ENCODE results near the gene CLEC1A. TPM values are rescaled to one million over a fixed set of nuclear protein-coding genes. Genes with fewer than 3 reads are reported as not detected.

The CLEC1A gene
- polyA plus RNA-seq (2013, experiment 1 of 4) = not detected
- 0.18 TPM for polyA plus RNA-seq (2013, experiment 2 of 4)
- not detected for polyA plus RNA-seq (2013, experiment 3 of 4)
- 0.24 TPM for polyA plus RNA-seq (2013, experiment 4 of 4)

GRCh38 chr12:10098791-10099190, at the start of gene CLEC1A:
TSS of gene CLEC1A (minus strand) at chr12:10098985. CDS start at chr12:10098922, 63 bp downstream.
- H3K4me3 ChIP-seq (ENCODE audit: insufficient read depth, low read depth, low read length) = no peak within 1 kb of the TSS
- H3K9me3 ChIP-seq (ENCODE audit: control insufficient read depth, low read length) = no peaks in the 10 kb centered on the region
- no peaks in the 10 kb centered on the region for H3K27me3 ChIP-seq (ENCODE audit: control insufficient read depth, insufficient read depth, low read length, poor library complexity, severe bottlenecking)
- 40 to 46% methylated on average over 10 of the region's 10 CpGs for WGBS, 2 experiments
- no peaks in the 10 kb centered on the region for H3K36me3 ChIP-seq (ENCODE audit: control insufficient read depth, insufficient read depth, low read length)
- peaks cover 6% of the 10 kb centered on the region for H3K4me1 ChIP-seq (ENCODE audit: control insufficient read depth, insufficient read depth, low read length)
- H3K27ac ChIP-seq (ENCODE audit: insufficient read depth, low read depth, low read length, poor library complexity, severe bottlenecking) = no peak within 1 kb of the TSS

GRCh38 chr12:10147714-10148403, 49.1 kb upstream of the CLEC1A start:
- Histone ChIP-seq H3K4me1 (ENCODE audit: control insufficient read depth, insufficient read depth, low read length) (no peaks in the 10 kb centered on the region), H3K9me3 (ENCODE audit: control insufficient read depth, low read length) (no peaks in the 10 kb centered on the region), H3K27ac (ENCODE audit: insufficient read depth, low read depth, low read length, poor library complexity, severe bottlenecking) (no peak overlapping the region), H3K27me3 (ENCODE audit: control insufficient read depth, insufficient read depth, low read length, poor library complexity, severe bottlenecking) (no peaks in the 10 kb centered on the region), H3K36me3 (ENCODE audit: control insufficient read depth, insufficient read depth, low read length) (no peaks in the 10 kb centered on the region), H3K4me3 (ENCODE audit: insufficient read depth, low read depth, low read length) (no peak overlapping the region)
- 89 to 94% methylated on average over 3 to 5 of the region's 5 CpGs for WGBS, 2 experiments

- Histone ChIP-seq H3K27me3 (ENCODE audit: control insufficient read depth, insufficient read depth, low read length, poor library complexity, severe bottlenecking) (no peaks in the 10 kb centered on the region), H3K9me3 (ENCODE audit: control insufficient read depth, low read length) (no peaks in the 10 kb centered on the region), H3K4me1 (ENCODE audit: control insufficient read depth, insufficient read depth, low read length) (no peaks in the 10 kb centered on the region), H3K4me3 (ENCODE audit: insufficient read depth, low read depth, low read length) (no peak overlapping the region), H3K36me3 (ENCODE audit: control insufficient read depth, insufficient read depth, low read length) (no peaks in the 10 kb centered on the region), H3K27ac (ENCODE audit: insufficient read depth, low read depth, low read length, poor library complexity, severe bottlenecking) (no peak overlapping the region)
- WGBS, 2 experiments = 0% methylated on average over 1 of the region's 1 CpG
Measured at GRCh38 chr12:10142976-10143589, 44.3 kb upstream of the CLEC1A start.

- 20 to 22% methylated on average over 2 of the region's 2 CpGs for WGBS, 2 experiments
- H3K4me3 ChIP-seq (ENCODE audit: insufficient read depth, low read depth, low read length) = no peak overlapping the region
Measured at GRCh38 chr12:10140001-10140400, 41.2 kb upstream of the CLEC1A start.

GRCh38 chr12:10136637-10137205, 37.9 kb upstream of the CLEC1A start:
- no peaks in the 10 kb centered on the region for H3K9me3 ChIP-seq (ENCODE audit: control insufficient read depth, low read length)
- H3K27me3 ChIP-seq (ENCODE audit: control insufficient read depth, insufficient read depth, low read length, poor library complexity, severe bottlenecking) = no peaks in the 10 kb centered on the region
- no peaks in the 10 kb centered on the region for H3K36me3 ChIP-seq (ENCODE audit: control insufficient read depth, insufficient read depth, low read length)
- no peak overlapping the region for H3K4me3 ChIP-seq (ENCODE audit: insufficient read depth, low read depth, low read length)
- H3K4me1 ChIP-seq (ENCODE audit: control insufficient read depth, insufficient read depth, low read length) = no peaks in the 10 kb centered on the region
- no peak overlapping the region for H3K27ac ChIP-seq (ENCODE audit: insufficient read depth, low read depth, low read length, poor library complexity, severe bottlenecking)
- 92 to 94% methylated on average over 13 of the region's 13 CpGs for WGBS, 2 experiments

More at GRCh38 chr12:10140001-10140400, 41.2 kb upstream of the CLEC1A start:
- H3K27ac ChIP-seq (ENCODE audit: insufficient read depth, low read depth, low read length, poor library complexity, severe bottlenecking) = no peak overlapping the region
- H3K27me3 ChIP-seq (ENCODE audit: control insufficient read depth, insufficient read depth, low read length, poor library complexity, severe bottlenecking) = no peaks in the 10 kb centered on the region
- H3K36me3 ChIP-seq (ENCODE audit: control insufficient read depth, insufficient read depth, low read length) = no peaks in the 10 kb centered on the region
- no peaks in the 10 kb centered on the region for H3K9me3 ChIP-seq (ENCODE audit: control insufficient read depth, low read length)
- no peaks in the 10 kb centered on the region for H3K4me1 ChIP-seq (ENCODE audit: control insufficient read depth, insufficient read depth, low read length)

- WGBS, 2 experiments = 91 to 92% methylated on average over 4 of the region's 4 CpGs
- Histone ChIP-seq H3K27ac (ENCODE audit: insufficient read depth, low read depth, low read length, poor library complexity, severe bottlenecking) (no peak overlapping the region), H3K4me1 (ENCODE audit: control insufficient read depth, insufficient read depth, low read length) (no peaks in the 10 kb centered on the region), H3K9me3 (ENCODE audit: control insufficient read depth, low read length) (no peaks in the 10 kb centered on the region), H3K27me3 (ENCODE audit: control insufficient read depth, insufficient read depth, low read length, poor library complexity, severe bottlenecking) (no peaks in the 10 kb centered on the region), H3K36me3 (ENCODE audit: control insufficient read depth, insufficient read depth, low read length) (no peaks in the 10 kb centered on the region), H3K4me3 (ENCODE audit: insufficient read depth, low read depth, low read length) (no peak overlapping the region)
Measured at GRCh38 chr12:10135126-10135525, 36.3 kb upstream of the CLEC1A start.

GRCh38 chr12:10132850-10133370, 34.1 kb upstream of the CLEC1A start:
- Histone ChIP-seq H3K4me1 (ENCODE audit: control insufficient read depth, insufficient read depth, low read length) (no peaks in the 10 kb centered on the region), H3K27me3 (ENCODE audit: control insufficient read depth, insufficient read depth, low read length, poor library complexity, severe bottlenecking) (no peaks in the 10 kb centered on the region), H3K4me3 (ENCODE audit: insufficient read depth, low read depth, low read length) (no peak overlapping the region), H3K27ac (ENCODE audit: insufficient read depth, low read depth, low read length, poor library complexity, severe bottlenecking) (no peak overlapping the region), H3K36me3 (ENCODE audit: control insufficient read depth, insufficient read depth, low read length) (no peaks in the 10 kb centered on the region), H3K9me3 (ENCODE audit: control insufficient read depth, low read length) (no peaks in the 10 kb centered on the region)
- 28% methylated on average over 4 to 6 of the region's 6 CpGs for WGBS, 2 experiments

- WGBS, 2 experiments = 37 to 49% methylated on average over 2 of the region's 2 CpGs
- no peak overlapping the region for H3K4me3 ChIP-seq (ENCODE audit: insufficient read depth, low read depth, low read length)
- H3K4me1 ChIP-seq (ENCODE audit: control insufficient read depth, insufficient read depth, low read length) = no peaks in the 10 kb centered on the region
- no peak overlapping the region for H3K27ac ChIP-seq (ENCODE audit: insufficient read depth, low read depth, low read length, poor library complexity, severe bottlenecking)
- no peaks in the 10 kb centered on the region for H3K36me3 ChIP-seq (ENCODE audit: control insufficient read depth, insufficient read depth, low read length)
- H3K9me3 ChIP-seq (ENCODE audit: control insufficient read depth, low read length) = no peaks in the 10 kb centered on the region
- H3K27me3 ChIP-seq (ENCODE audit: control insufficient read depth, insufficient read depth, low read length, poor library complexity, severe bottlenecking) = no peaks in the 10 kb centered on the region
Measured at GRCh38 chr12:10131111-10131690, 32.4 kb upstream of the CLEC1A start.

- 88 to 90% methylated on average over 1 of the region's 1 CpG for WGBS, 2 experiments
- no peaks in the 10 kb centered on the region for H3K36me3 ChIP-seq (ENCODE audit: control insufficient read depth, insufficient read depth, low read length)
- no peaks in the 10 kb centered on the region for H3K9me3 ChIP-seq (ENCODE audit: control insufficient read depth, low read length)
- no peaks in the 10 kb centered on the region for H3K4me1 ChIP-seq (ENCODE audit: control insufficient read depth, insufficient read depth, low read length)
- no peaks in the 10 kb centered on the region for H3K27me3 ChIP-seq (ENCODE audit: control insufficient read depth, insufficient read depth, low read length, poor library complexity, severe bottlenecking)
- no peak within 1 kb of the TSS for H3K27ac ChIP-seq (ENCODE audit: insufficient read depth, low read depth, low read length, poor library complexity, severe bottlenecking)
- no peak within 1 kb of the TSS for H3K4me3 ChIP-seq (ENCODE audit: insufficient read depth, low read depth, low read length)
Measured at GRCh38 chr12:10130042-10130441, 31.3 kb upstream of the CLEC1A start, which contains the start of gene CLEC7A. TSS of gene CLEC7A (minus strand) at chr12:10130199. CDS start at chr12:10130082, 117 bp downstream.

GRCh38 chr12:10128687-10129086, 29.9 kb upstream of the CLEC1A start:
- Histone ChIP-seq H3K27ac (ENCODE audit: insufficient read depth, low read depth, low read length, poor library complexity, severe bottlenecking) (no peak overlapping the region), H3K9me3 (ENCODE audit: control insufficient read depth, low read length) (no peaks in the 10 kb centered on the region), H3K27me3 (ENCODE audit: control insufficient read depth, insufficient read depth, low read length, poor library complexity, severe bottlenecking) (no peaks in the 10 kb centered on the region), H3K36me3 (ENCODE audit: control insufficient read depth, insufficient read depth, low read length) (no peaks in the 10 kb centered on the region), H3K4me1 (ENCODE audit: control insufficient read depth, insufficient read depth, low read length) (no peaks in the 10 kb centered on the region), H3K4me3 (ENCODE audit: insufficient read depth, low read depth, low read length) (no peak overlapping the region)
- 92 to 94% methylated on average over 3 to 5 of the region's 5 CpGs for WGBS, 2 experiments
